OCI-LY3 (cell line): ENCODE data around the gene RNF157.
A peak's percentile ranks its signal among the peaks of the same experiment; 100 is the strongest.

Experiments used
- CTCF ChIP-seq: fragments of 200-600, 300-600 bp; sonication (generic); IDR thresholded peaks from 2 replicates; pipeline ENCODE4 v1.5.1; 2014; ENCODE audit warnings: antibody characterized with exemption, low read length, low read depth
- EZH2phosphoT487 ChIP-seq: fragments of 200-600 bp; shearing (Covaris generic); IDR thresholded peaks from 2 replicates; pipeline ENCODE4 v1.6.1; 2018; ENCODE audit warnings: antibody characterized with exemption, mixed run types, low read depth

- TF ChIP-seq EZH2phosphoT487: no peak
- TF ChIP-seq CTCF: peak; percentile 17; the same call in 1 of the 2 replicates
These were observed 50.6 kb downstream of the RNF157 start for GRCh38 chr17:76189741-76190140.
